Neuronal stem cell (in vitro differentiated cells): ENCODE data around the gene MED15.
"Not testable (repeated sequence)": the region's sequence is repeated elsewhere in the genome, so short reads cannot be mapped to it uniquely, and the experiment has no call there.

Experiments
- DNase-seq: peaks from one replicate; pipeline ENCODE4 v3.0.0-alpha.2; 2013; ENCODE audit warnings: low spot score
- H2AFZ ChIP-seq: one replicate; pipeline ENCODE4 v1.6.1; 2013; ENCODE audit warnings: mild to moderate bottlenecking, low read length, inconsistent platforms
- H2AK5ac ChIP-seq: 2 replicates; pipeline ENCODE4 v1.6.1; 2013; ENCODE audit warnings: low read depth, mild to moderate bottlenecking, inconsistent platforms, low read length, moderate library complexity, mixed read lengths
- H2BK120ac ChIP-seq: 2 replicates; pipeline ENCODE4 v1.6.1; 2013; ENCODE audit warnings: low read depth, mild to moderate bottlenecking, inconsistent platforms, low read length, moderate library complexity, mixed read lengths
- H2BK12ac ChIP-seq: one replicate; pipeline ENCODE4 v1.6.1; 2013; ENCODE audit warnings: low read length, inconsistent platforms
- H2BK15ac ChIP-seq: 2 replicates; pipeline ENCODE4 v1.6.1; 2013; ENCODE audit warnings: mild to moderate bottlenecking, low read length, inconsistent platforms, mixed read lengths
- H2BK5ac ChIP-seq: one replicate; pipeline ENCODE4 v1.6.1; 2013; ENCODE audit warnings: inconsistent platforms, mild to moderate bottlenecking, low read length, moderate library complexity
- H3K14ac ChIP-seq: one replicate; pipeline ENCODE4 v1.6.1; 2013; ENCODE audit warnings: low read length, inconsistent platforms
- H3K18ac ChIP-seq: 2 replicates; pipeline ENCODE4 v1.6.1; 2013; ENCODE audit warnings: low read length, inconsistent platforms
- H3K23ac ChIP-seq: 2 replicates; pipeline ENCODE4 v1.6.1; 2013; ENCODE audit warnings: low read depth, mild to moderate bottlenecking, mixed read lengths, low read length, inconsistent platforms; ENCODE audit not compliant: poor library complexity
- H3K27ac ChIP-seq: replicated peaks from 3 replicates; pipeline ENCODE4 v1.5.1; 2013; ENCODE audit warnings: low read length, inconsistent platforms
- H3K27me3 ChIP-seq, 3 experiments: 2 replicates each; pipeline ENCODE4 v1.6.1; 2013; ENCODE audit warnings: low read length in 3 of 3, mild to moderate bottlenecking in 2 of 3, inconsistent platforms in 1 of 3, low read depth in 1 of 3, mixed read lengths in 1 of 3, moderate library complexity in 1 of 3; ENCODE audit not compliant: control insufficient read depth in 3 of 3, insufficient read depth in 3 of 3
- H3K36me3 ChIP-seq, 2 donors: replicated peaks in 1 of 2; 2 replicates each; pipeline ENCODE4 v1.6.1; 2013; ENCODE audit warnings: low read length in 2 of 2; ENCODE audit not compliant: control insufficient read depth in 2 of 2, insufficient read depth in 2 of 2
- H3K4ac ChIP-seq: 2 replicates; pipeline ENCODE4 v1.6.1; 2013; ENCODE audit warnings: inconsistent platforms, mild to moderate bottlenecking, low read length, moderate library complexity
- H3K4me1 ChIP-seq, 2 donors: 1 replicate in 1 of 2; 2 replicates in 1 of 2; pipeline ENCODE4 v1.6.1; 2013; ENCODE audit warnings: low read length in 2 of 2, low read depth in 1 of 2; ENCODE audit not compliant: control insufficient read depth in 2 of 2, insufficient read depth in 1 of 2
- H3K4me2 ChIP-seq: one replicate; pipeline ENCODE4 v1.6.1; 2013; ENCODE audit warnings: mild to moderate bottlenecking, low read length, inconsistent platforms; ENCODE audit not compliant: insufficient read depth, poor library complexity, severe bottlenecking
- H3K4me3 ChIP-seq, 2 donors: 2 replicates each; pipeline ENCODE4 v1.5.1; 2013; ENCODE audit warnings: low read length in 2 of 2, mild to moderate bottlenecking in 2 of 2, inconsistent platforms in 1 of 2, moderate library complexity in 1 of 2
- H3K79me1 ChIP-seq: one replicate; pipeline ENCODE4 v1.6.1; 2013; ENCODE audit warnings: low read depth, mild to moderate bottlenecking, inconsistent platforms, low read length, moderate library complexity
- H3K9ac ChIP-seq: one replicate; pipeline ENCODE4 v1.6.1; 2013; ENCODE audit warnings: mild to moderate bottlenecking, low read depth, low read length, inconsistent platforms; ENCODE audit not compliant: poor library complexity
- H3K9me3 ChIP-seq, 2 donors: replicated peaks in 1 of 2; 2 replicates each; pipeline versions ENCODE3 to v1.6.1; 2013; ENCODE audit warnings: low read length in 2 of 2, mild to moderate bottlenecking in 2 of 2, inconsistent platforms in 1 of 2, low read depth in 1 of 2, mixed read lengths in 1 of 2, moderate library complexity in 1 of 2; ENCODE audit not compliant: control insufficient read depth in 2 of 2, insufficient read depth in 1 of 2
- H4K8ac ChIP-seq: one replicate; pipeline ENCODE4 v1.6.1; 2013; ENCODE audit warnings: low read depth, mild to moderate bottlenecking, inconsistent platforms, low read length, moderate library complexity
- H4K91ac ChIP-seq: one replicate; pipeline ENCODE4 v1.6.1; 2013; ENCODE audit warnings: low read length, low read depth, mild to moderate bottlenecking, inconsistent platforms; ENCODE audit not compliant: poor library complexity
- WGBS, 2 donors: extraction: QIAGEN DNeasy Blood & Tissue Kit; methylation state at CpG; one replicate each; pipeline ENCODE4 v1.1.7; 2013; ENCODE audit warnings: missing lambda C conversion rate in 2 of 2, mixed read lengths in 1 of 2; ENCODE audit not compliant: insufficient read length in 2 of 2, insufficient replicate concordance in 1 of 2; ENCODE audit errors: extremely low coverage in 2 of 2; 5-methylcytosine and 5-hydroxymethylcytosine counted together

The MED15 gene

GRCh38 chr22:20466659-20467379 is 40.6 kb upstream of the MED15 start:
- Histone ChIP-seq H2AFZ (no peak overlapping the region), H2BK120ac (no peak overlapping the region), H3K14ac (no peak overlapping the region), H4K91ac (no peak overlapping the region), H3K27me3 (no peaks in the 10 kb centered on the region), H3K4me3 (no peak overlapping the region), H2BK5ac (no peak overlapping the region), H3K27ac (no peak overlapping the region), H3K18ac (no peak overlapping the region), H3K9ac (no peak overlapping the region), H3K23ac (peak overlapping the region; percentile 3), H2BK12ac (no peak overlapping the region), H3K79me1 (peaks cover 7% of the 10 kb centered on the region), H3K4me2 (no peak overlapping the region), H3K4me1 (peaks cover 0 to 2% of the 10 kb centered on the region in 2 donors), H4K8ac (no peak overlapping the region), H3K4ac (no peak overlapping the region), H3K9me3 (no peaks in the 10 kb centered on the region), H2AK5ac (no peak overlapping the region), H2BK15ac (no peak overlapping the region), H3K36me3 (peaks cover 31 to 81% of the 10 kb centered on the region in 2 donors)
- no CpG with 5 or more reads among the region's 3 CpGs for WGBS, 2 donors
- no peak for DNase-seq

GRCh38 chr22:20469110-20469868 is 38.1 kb upstream of the MED15 start:
- H2AK5ac ChIP-seq = no peak overlapping the region
- H3K4me3 ChIP-seq = no peak overlapping the region
- H3K9me3 ChIP-seq = no peaks in the 10 kb centered on the region
- no CpG with 5 or more reads among the region's 6 CpGs for WGBS, 2 donors
- H4K8ac ChIP-seq = no peak overlapping the region
- no peak overlapping the region for H3K23ac ChIP-seq
- H3K27ac ChIP-seq = no peak overlapping the region
- no peak overlapping the region for H2BK5ac ChIP-seq
- H3K4me1 ChIP-seq = peaks cover 0 to under 1% of the 10 kb centered on the region in 2 donors
- H2BK15ac ChIP-seq = no peak overlapping the region
- H2AFZ ChIP-seq = no peak overlapping the region
- peaks cover 24 to 69% of the 10 kb centered on the region in 2 donors for H3K36me3 ChIP-seq
- H3K9ac ChIP-seq = no peak overlapping the region
- H2BK12ac ChIP-seq = no peak overlapping the region
- no peak overlapping the region for H3K18ac ChIP-seq
- no peak overlapping the region for H3K4ac ChIP-seq
- H3K14ac ChIP-seq = no peak overlapping the region
- no peak overlapping the region for H4K91ac ChIP-seq
- no peak for DNase-seq
- H3K4me2 ChIP-seq = no peak overlapping the region
- peaks cover 4% of the 10 kb centered on the region for H3K79me1 ChIP-seq
- H3K27me3 ChIP-seq = no peaks in the 10 kb centered on the region
- no peak overlapping the region for H2BK120ac ChIP-seq

- not testable (repeated sequence) for H2AK5ac ChIP-seq, H2BK5ac ChIP-seq, H3K14ac ChIP-seq, H3K27me3 ChIP-seq, H2BK15ac ChIP-seq, H3K9ac ChIP-seq, H3K4ac ChIP-seq, H3K23ac ChIP-seq, H2BK12ac ChIP-seq, H3K79me1 ChIP-seq, H2BK120ac ChIP-seq, H3K18ac ChIP-seq, H3K27ac ChIP-seq, H3K9me3 ChIP-seq, H4K8ac ChIP-seq, H3K4me2 ChIP-seq, H3K4me3 ChIP-seq, DNase-seq, H3K4me1 ChIP-seq, H2AFZ ChIP-seq
- Histone ChIP-seq H3K36me3 (peaks cover 14 to 57% of the 10 kb centered on the region in 2 donors), H4K91ac (peak overlapping the region; percentile 64)
- no CpG with 5 or more reads among the region's 2 CpGs for WGBS, 2 donors
Observed at GRCh38 chr22:20470525-20470924, 36.9 kb upstream of the MED15 start.

- H3K18ac ChIP-seq = no peak overlapping the region
- H3K4me1 ChIP-seq = no peaks in the 10 kb centered on the region
- H3K4ac ChIP-seq = no peak overlapping the region
- H2AK5ac ChIP-seq = no peak overlapping the region
- no peak overlapping the region for H2BK12ac ChIP-seq
- H2BK5ac ChIP-seq = no peak overlapping the region
- no peak overlapping the region for H3K9ac ChIP-seq
- H3K14ac ChIP-seq = no peak overlapping the region
- no peak overlapping the region for H3K4me3 ChIP-seq
- no CpG with 5 or more reads among the region's 9 CpGs for WGBS, 2 donors
- no peak for DNase-seq
- H3K23ac ChIP-seq = peak overlapping the region; percentile 81
- no peaks in the 10 kb centered on the region for H3K9me3 ChIP-seq
- H4K91ac ChIP-seq = no peak overlapping the region
- H3K27me3 ChIP-seq = no peaks in the 10 kb centered on the region
- no peak overlapping the region for H2BK120ac ChIP-seq
- no peak overlapping the region for H3K27ac ChIP-seq
- H3K4me2 ChIP-seq = no peak overlapping the region
- H3K36me3 ChIP-seq = peaks cover 14 to 57% of the 10 kb centered on the region in 2 donors
- H3K79me1 ChIP-seq = no peaks in the 10 kb centered on the region
- no peak overlapping the region for H2BK15ac ChIP-seq
- H4K8ac ChIP-seq = no peak overlapping the region
- H2AFZ ChIP-seq = no peak overlapping the region
Observed at GRCh38 chr22:20471126-20471833, 36.1 kb upstream of the MED15 start.
